ENCODE measurements around the gene MAP3K5.
"Not testable (repeated sequence)": the region's sequence is repeated elsewhere in the genome, so short reads cannot be mapped to it uniquely, and the experiment has no call there.

MAP3K5 gene

GRCh38 chr6:136729832-136730231 is 62.4 kb downstream of the MAP3K5 start:
- Histone ChIP-seq H3K27ac (no peak overlapping the region), H3K4me3 (no peak overlapping the region)

- Histone ChIP-seq H3K4me3 (no peak overlapping the region), H3K27ac (no peak overlapping the region)
Measured at GRCh38 chr6:136728976-136729515, 63.2 kb downstream of the MAP3K5 start.

- Histone ChIP-seq H3K27ac (no peak overlapping the region), H3K4me3 (no peak overlapping the region)
Measured at GRCh38 chr6:136728033-136728939, 64.0 kb downstream of the MAP3K5 start.

GRCh38 chr6:136726837-136727557 is 65.3 kb downstream of the MAP3K5 start:
- no peak overlapping the region for H3K27ac ChIP-seq
- H3K4me3 ChIP-seq, result no peak overlapping the region

GRCh38 chr6:136725124-136725523 is 67.2 kb downstream of the MAP3K5 start:
- H3K4me3 ChIP-seq, result no peak overlapping the region
- no peak overlapping the region for H3K27ac ChIP-seq

- H3K27ac ChIP-seq, result no peak overlapping the region
Measured at GRCh38 chr6:136723780-136724179, 68.5 kb downstream of the MAP3K5 start.

GRCh38 chr6:136721467-136721866 is 70.8 kb downstream of the MAP3K5 start:
- Histone ChIP-seq H3K4me3 (no peak overlapping the region), H3K27ac (no peak overlapping the region)

More at GRCh38 chr6:136723780-136724179, 68.5 kb downstream of the MAP3K5 start:
- no peak overlapping the region for H3K4me3 ChIP-seq

GRCh38 chr6:136720045-136720770 is 72.1 kb downstream of the MAP3K5 start:
- Histone ChIP-seq H3K4me3 (no peak overlapping the region), H3K27ac (peak overlapping the region in 3 of 21 experiments; percentile 14 to 58 (median 33))

- peak overlapping the region in 3 of 21 experiments; percentile 14 to 58 (median 33) for H3K27ac ChIP-seq
- H3K4me3 ChIP-seq, result no peak overlapping the region
Measured at GRCh38 chr6:136719280-136720044, 72.8 kb downstream of the MAP3K5 start.

GRCh38 chr6:136718476-136718875 is 73.8 kb downstream of the MAP3K5 start:
- H3K27ac ChIP-seq, result no peak overlapping the region

GRCh38 chr6:136717716-136717990 is 74.6 kb downstream of the MAP3K5 start:
- H3K4me3 ChIP-seq, result no peak overlapping the region
- peak overlapping the region in 9 of 21 experiments; percentile 13 to 69 (median 38) for H3K27ac ChIP-seq

More at GRCh38 chr6:136718476-136718875, 73.8 kb downstream of the MAP3K5 start:
- H3K4me3 ChIP-seq, result no peak overlapping the region

- H3K4me3 ChIP-seq, result no peak overlapping the region
- peak overlapping the region in 10 of 21 experiments; percentile 6 to 69 (median 38) for H3K27ac ChIP-seq
Measured at GRCh38 chr6:136716917-136717715, 75.2 kb downstream of the MAP3K5 start.

GRCh38 chr6:136712642-136713041 is 79.6 kb downstream of the MAP3K5 start:
- not testable (repeated sequence) for H3K27ac ChIP-seq, H3K4me3 ChIP-seq

GRCh38 chr6:136711644-136712043 is 80.6 kb downstream of the MAP3K5 start:
- no peak overlapping the region for H3K4me3 ChIP-seq
- no peak overlapping the region for H3K27ac ChIP-seq

GRCh38 chr6:136710877-136711552 is 81.3 kb downstream of the MAP3K5 start:
- Histone ChIP-seq H3K4me3 (no peak overlapping the region), H3K27ac (no peak overlapping the region)

GRCh38 chr6:136709429-136709828 is 82.8 kb downstream of the MAP3K5 start:
- H3K4me3 ChIP-seq, result no peak overlapping the region
- H3K27ac ChIP-seq, result no peak overlapping the region

- Histone ChIP-seq H3K27ac (no peak overlapping the region), H3K4me3 (no peak overlapping the region)
Measured at GRCh38 chr6:136706430-136706829, 85.8 kb downstream of the MAP3K5 start.

GRCh38 chr6:136703331-136703865 is 88.9 kb downstream of the MAP3K5 start:
- Histone ChIP-seq H3K4me3 (no peak overlapping the region), H3K27ac (no peak overlapping the region)
